B cell (primary cell): ENCODE data around the gene STAG1. TPM values are rescaled to one million over a fixed set of nuclear protein-coding genes. Genes with fewer than 3 reads are reported as not detected.
"Not testable (repeated sequence)": the region's sequence is repeated elsewhere in the genome, so short reads cannot be mapped to it uniquely, and the experiment has no call there.

Experiments
- ATAC-seq: fragments of 200-7000 bp; cut with Tn5 transposase; one replicate; pipeline ENCODE4 v1.10.0; 2021; ENCODE audit warnings: low read depth, mild to moderate bottlenecking, moderate number of reproducible peaks, moderate library complexity
- CTCF ChIA-PET: fragments of 350-600 bp; sonication (Branson Sonifier 250); formaldehyde crosslinking; loops from one replicate; lab custom pipeline; 2021; ENCODE audit warnings: antibody characterized with exemption, inconsistent platforms; lab: Charles Lee
- POLR2A ChIA-PET: fragments of 350-600 bp; sonication (Branson Sonifier 250); formaldehyde crosslinking; loops from one replicate; lab custom pipeline; 2021; ENCODE audit warnings: antibody characterized with exemption; lab: Charles Lee
- DNase-seq: peaks from one replicate; pipeline ENCODE4 v3.0.0; 2013
- H2AFZ ChIP-seq: 2 replicates; pipeline ENCODE4 v1.6.1; 2012; ENCODE audit warnings: mild to moderate bottlenecking, low read depth, low read length; ENCODE audit not compliant: insufficient read depth, poor library complexity, severe bottlenecking
- H3K27ac ChIP-seq, 2 donors: 1 replicate in 1 of 2; 2 replicates in 1 of 2; pipeline ENCODE4 v1.5.1; 2012 to 2013; ENCODE audit warnings: low read length in 2 of 2, mild to moderate bottlenecking in 2 of 2, moderate library complexity in 1 of 2
- H3K27me3 ChIP-seq, 4 experiments: fragments of 200-600 bp in 1 of 4; sonication (generic) in 1 of 4; replicated peaks in 1 of 4; 1 replicate in 2 of 4; 2 replicates in 2 of 4; pipeline versions ENCODE4 v1.6.1 to v1.7.0; 2013 to 2016; ENCODE audit warnings: low read length in 3 of 4, mild to moderate bottlenecking in 2 of 4, mixed read lengths in 1 of 4, moderate library complexity in 1 of 4; ENCODE audit not compliant: insufficient read depth in 4 of 4, control insufficient read depth in 3 of 4; ENCODE audit errors: control extremely low read depth in 1 of 4
- H3K36me3 ChIP-seq, 2 experiments: replicated peaks in 1 of 2; 1 replicate in 1 of 2; 2 replicates in 1 of 2; pipeline versions ENCODE4 v1.6.1 to v1.7.1; 2013; ENCODE audit warnings: low read length in 1 of 2; ENCODE audit not compliant: insufficient read depth in 2 of 2, control insufficient read depth in 1 of 2; ENCODE audit errors: control extremely low read depth in 1 of 2, extremely low read depth in 1 of 2
- H3K4me1 ChIP-seq, 2 donors: fragments of 200-600 bp in 1 of 2; sonication (generic) in 1 of 2; 1 replicate in 1 of 2; 2 replicates in 1 of 2; pipeline versions ENCODE4 v1.5.1 to v1.6.1; 2013 to 2017; ENCODE audit warnings: low read length in 2 of 2; ENCODE audit not compliant: control insufficient read depth in 2 of 2, insufficient read depth in 2 of 2
- H3K4me2 ChIP-seq: replicated peaks from 2 replicates; pipeline ENCODE3; 2012; ENCODE audit warnings: mild to moderate bottlenecking, low read depth, low read length; ENCODE audit not compliant: poor library complexity, severe bottlenecking
- H3K4me3 ChIP-seq, 5 experiments: fragments of 200-600 bp in 1 of 5; sonication (generic) in 1 of 5; 1 replicate in 3 of 5; 2 replicates in 2 of 5; pipeline versions ENCODE4 v1.5.1 to v1.7.0; 2011 to 2016; ENCODE audit warnings: low read length in 4 of 5, mild to moderate bottlenecking in 4 of 5, low read depth in 2 of 5, control low read depth in 1 of 5, moderate library complexity in 1 of 5; ENCODE audit not compliant: insufficient read depth in 1 of 5; ENCODE audit errors: control extremely low read depth in 1 of 5, extremely low read depth in 1 of 5
- H3K79me2 ChIP-seq: fragments of 200-600 bp; sonication (generic); one replicate; pipeline ENCODE4 v1.6.0; 2016; ENCODE audit warnings: low read length; ENCODE audit not compliant: control insufficient read depth, insufficient read depth
- H3K9ac ChIP-seq: fragments of 200-600 bp; sonication (generic); 2 replicates; pipeline ENCODE4 v1.6.1; 2017; ENCODE audit warnings: mild to moderate bottlenecking, low read length, moderate library complexity
- H3K9me3 ChIP-seq, 3 donors: one replicate each; pipeline versions ENCODE4 v1.6.1 to v1.7.1; 2013; ENCODE audit warnings: low read length in 2 of 3; ENCODE audit not compliant: control insufficient read depth in 2 of 3, insufficient read depth in 1 of 3; ENCODE audit errors: control extremely low read depth in 1 of 3
- H4K20me1 ChIP-seq: 2 replicates; pipeline ENCODE4 v1.6.0; 2012; ENCODE audit warnings: mild to moderate bottlenecking, low read length; ENCODE audit not compliant: insufficient read depth, control insufficient read depth, poor library complexity, severe bottlenecking
- H3K27ac Mint-ChIP-seq: one replicate; pipeline ENCODE4 v1.8.0; 2021; ENCODE audit warnings: mixed read lengths
- H3K27me3 Mint-ChIP-seq: one replicate; pipeline ENCODE4 v1.8.0; 2021; ENCODE audit warnings: mixed read lengths
- H3K4me1 Mint-ChIP-seq: one replicate; pipeline ENCODE4 v1.8.0; 2021; ENCODE audit warnings: mixed read lengths
- H3K4me3 Mint-ChIP-seq: one replicate; pipeline ENCODE4 v1.8.0; 2021; ENCODE audit warnings: mixed read lengths
- H3K9me3 Mint-ChIP-seq: one replicate; pipeline ENCODE4 v1.8.0; 2022; ENCODE audit warnings: mixed read lengths; ENCODE audit not compliant: insufficient read depth
- CTCF ChIP-seq: fragments of 200-600 bp; IDR thresholded peaks from one replicate; pipeline ENCODE4 v1.8.0; 2022; ENCODE audit warnings: antibody characterized with exemption, mild to moderate bottlenecking
- EZH2 ChIP-seq: IDR thresholded peaks from 2 replicates; pipeline ENCODE4 v1.6.1; 2012; ENCODE audit warnings: borderline replicate concordance, low read depth, mild to moderate bottlenecking, moderate library complexity, low read length; ENCODE audit not compliant: insufficient read depth, poor library complexity, severe bottlenecking
- WGBS: methylation state at CpG from one replicate; pipeline ENCODE4 v1.1.5; 2013; ENCODE audit warnings: missing lambda C conversion rate; ENCODE audit not compliant: insufficient coverage; 5-methylcytosine and 5-hydroxymethylcytosine counted together
- intact Hi-C: fragments of 100-400 bp; cut with micrococcal nuclease; formaldehyde crosslinking; loops from one replicate; pipeline ENCODE4 v1.10.0; 2022
- polyA minus RNA-seq: library from RNA; depleted of rRNA, polyadenylated mRNA; stranded (reverse); fragments of >200 nt; gene quantifications from 2 replicates; pipeline ENCODE4 v1.2.3, GENCODE V29; 2012
- polyA plus RNA-seq: library from polyadenylated mRNA; depleted of rRNA; stranded (reverse); fragments of >200 nt; gene quantifications from 2 replicates; pipeline ENCODE4 v1.2.3, GENCODE V29; 2012
- total RNA-seq, 2 donors: library from RNA; stranded (reverse); fragments of 120-200 nt in 1 of 2; gene quantifications; 1 replicate in 1 of 2; 2 replicates in 1 of 2; pipeline versions ENCODE4 v1.2.3 to v1.2.4, GENCODE V29; 2013 to 2022

Gene STAG1
- total RNA-seq (77.0 and 85.9 TPM in 2 replicates), polyA plus RNA-seq (9.2 and 16.9 TPM in 2 replicates), polyA minus RNA-seq (14.3 and 19.3 TPM in 2 replicates)
- total RNA-seq (2013): 47.0 TPM

- H3K4me3 Mint-ChIP-seq: peak within 1 kb of the TSS; percentile 90
- no peak for ATAC-seq
- no peaks in the 10 kb centered on the region for H3K27me3 Mint-ChIP-seq
- no peaks in the 10 kb centered on the region for H3K9me3 Mint-ChIP-seq
- Histone ChIP-seq H2AFZ (peak within 1 kb of the TSS; percentile 96), H3K27me3 (no peaks in the 10 kb centered on the region), H4K20me1 (peaks cover 21% of the 10 kb centered on the region), H3K79me2 (peaks cover 43% of the 10 kb centered on the region), H3K9ac (peak within 1 kb of the TSS; percentile 97), H3K4me3 (peak within 1 kb of the TSS; percentile 88 to 98 (median 93)), H3K27ac (peak within 1 kb of the TSS; percentile 99 to 100), H3K4me1 (peaks cover 25 to 30% of the 10 kb centered on the region in 2 donors), H3K36me3 (no peaks in the 10 kb centered on the region), H3K4me2 (peak within 1 kb of the TSS; percentile 82), H3K9me3 (no peaks in the 10 kb centered on the region)
- DNase-seq: no peak
- TF ChIP-seq CTCF (peak; percentile 88), EZH2 (no peak)
- ChIA-PET CTCF (interaction anchor here (0.6 to 3.4 kb wide), 46 partner anchors 10 to 684 kb away, joined by 3 to 66 read pairs (median 5); partner anchors contain the start of genes MSL2, NCK1, PCCB and SLC35G2), POLR2A (interaction anchor here (0.6 to 2.8 kb wide), 10 partner anchors 13 to 558 kb away, joined by 3 to 52 read pairs (median 5); partner anchors contain the start of genes MSL2, NCK1 and PCCB)
- 0% methylated on average over 16 of the region's 27 CpGs for WGBS
- peaks cover 45% of the 10 kb centered on the region for H3K4me1 Mint-ChIP-seq
- peak within 1 kb of the TSS; percentile 97 for H3K27ac Mint-ChIP-seq
- intact Hi-C loops: loop anchor here (1.0 to 5.0 kb wide), 9 partner anchors 66 to 1435 kb away; partner anchors contain the start of genes ARMC8, MSL2, NCK1 and PCCB
Measured at GRCh38 chr3:136752172-136752421, at the start of gene STAG1. TSS of gene STAG1 (minus strand) at chr3:136752378. CDS start at chr3:136630898, 121,480 bp downstream.

GRCh38 chr3:136801146-136801545 is 49.0 kb upstream of the STAG1 start:
- H3K36me3 ChIP-seq, H3K4me1 Mint-ChIP-seq, H3K9me3 ChIP-seq, ATAC-seq, H3K27me3 Mint-ChIP-seq, H3K27ac Mint-ChIP-seq, H3K79me2 ChIP-seq, H4K20me1 ChIP-seq, H3K27me3 ChIP-seq, DNase-seq, intact Hi-C loops, H3K4me3 Mint-ChIP-seq, CTCF ChIA-PET, H3K4me3 ChIP-seq, H3K9ac ChIP-seq, H3K27ac ChIP-seq, H2AFZ ChIP-seq, H3K4me1 ChIP-seq, H3K9me3 Mint-ChIP-seq, H3K4me2 ChIP-seq: not testable (repeated sequence)
- POLR2A ChIA-PET: interaction anchor here (0.6 kb wide), 1 partner anchor 19 kb away, joined by 8 read pairs; no protein-coding TSS in a partner anchor
- WGBS: 94% methylated on average over 10 of the region's 10 CpGs
